Effector memory CD4-positive, alpha-beta T cell (primary cell): Measurements from ENCODE around the gene CDH18.
"Not testable (repeated sequence)": the region's sequence is repeated elsewhere in the genome, so short reads cannot be mapped to it uniquely, and the experiment has no call there.

Source experiments
- DNase-seq, 3 donors: peaks; one replicate each; pipeline ENCODE4 v3.0.0-alpha.2; 2020
- H3K27ac ChIP-seq: 2 replicates; pipeline ENCODE4 v1.7.0; 2013; ENCODE audit warnings: mild to moderate bottlenecking, low read length, moderate library complexity; ENCODE audit not compliant: insufficient read depth, poor library complexity, severe bottlenecking
- H3K27me3 ChIP-seq: replicated peaks from 2 replicates; pipeline ENCODE4 v1.7.0; 2013; ENCODE audit warnings: mild to moderate bottlenecking, low read length; ENCODE audit not compliant: insufficient read depth, control insufficient read depth, poor library complexity, severe bottlenecking
- H3K36me3 ChIP-seq: 2 replicates; pipeline ENCODE4 v1.7.0; 2013; ENCODE audit warnings: mild to moderate bottlenecking, low read length, moderate library complexity; ENCODE audit not compliant: control insufficient read depth, insufficient read depth
- H3K4me1 ChIP-seq: 2 replicates; pipeline ENCODE4 v1.7.0; 2013; ENCODE audit warnings: low read length, mild to moderate bottlenecking; ENCODE audit not compliant: control insufficient read depth, insufficient read depth, poor library complexity, severe bottlenecking
- H3K4me3 ChIP-seq: 2 replicates; pipeline ENCODE4 v1.7.0; 2013; ENCODE audit warnings: low read length, low read depth, mild to moderate bottlenecking; ENCODE audit not compliant: insufficient read depth, poor library complexity, severe bottlenecking
- H3K9me3 ChIP-seq: 2 replicates; pipeline ENCODE4 v1.7.0; 2013; ENCODE audit warnings: mild to moderate bottlenecking, low read length, moderate library complexity; ENCODE audit not compliant: control insufficient read depth

The CDH18 gene

GRCh38 chr5:19835442-19835841 is 152.6 kb downstream of the CDH18 start:
- Histone ChIP-seq H3K27ac (no peak overlapping the region), H3K36me3 (no peaks in the 10 kb centered on the region), H3K27me3 (no peaks in the 10 kb centered on the region), H3K4me3 (no peak overlapping the region), H3K9me3 (no peaks in the 10 kb centered on the region), H3K4me1 (no peaks in the 10 kb centered on the region)
- DNase-seq, result no peak

DNA sequence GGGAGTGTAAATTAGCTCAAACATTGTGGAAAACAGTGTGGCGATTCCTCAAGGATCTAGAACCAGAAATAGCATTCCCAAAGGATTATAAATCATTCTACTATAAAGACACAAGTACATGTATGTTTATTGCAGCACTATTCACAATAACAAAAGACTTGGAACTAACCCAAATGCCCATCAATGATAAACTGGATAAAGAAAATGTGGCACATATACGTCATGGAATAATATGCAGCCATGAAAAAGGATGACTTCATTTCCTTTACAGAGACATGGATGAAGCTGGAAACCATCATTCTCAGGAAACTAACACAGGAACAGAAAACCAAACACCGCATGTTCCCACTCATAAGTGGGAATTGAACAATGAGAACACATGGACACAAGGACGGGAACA is 175.3 kb downstream of the CDH18 start:
- H3K27me3 ChIP-seq, H3K27ac ChIP-seq, H3K9me3 ChIP-seq, DNase-seq, H3K4me3 ChIP-seq, H3K36me3 ChIP-seq, H3K4me1 ChIP-seq: not testable (repeated sequence)

- Histone ChIP-seq H3K4me1 (no peaks in the 10 kb centered on the region), H3K36me3 (no peaks in the 10 kb centered on the region), H3K4me3 (no peak overlapping the region), H3K27ac (no peak overlapping the region), H3K9me3 (no peaks in the 10 kb centered on the region), H3K27me3 (no peaks in the 10 kb centered on the region)
- DNase-seq, result no peak
Measured at GRCh38 chr5:19806756-19807155, 181.2 kb downstream of the CDH18 start.

DNA sequence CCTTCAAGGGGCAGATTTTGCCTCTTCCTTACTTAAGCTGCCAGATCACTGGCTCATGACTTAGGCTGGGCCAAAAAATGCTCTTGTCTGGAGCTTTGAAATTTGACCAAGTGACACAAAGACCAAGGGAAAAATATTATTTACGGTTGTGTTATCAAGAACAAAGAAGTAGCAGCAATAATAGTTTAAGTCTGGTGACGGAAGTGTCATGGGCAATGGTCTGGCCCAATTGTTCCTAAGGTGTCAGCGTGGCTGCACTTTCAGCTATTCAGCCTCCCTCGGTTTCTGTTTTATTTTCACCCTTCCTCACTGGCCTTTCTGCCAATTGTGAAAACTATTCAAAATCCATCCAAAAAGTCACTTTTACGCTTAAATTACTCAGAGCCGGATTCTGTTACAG is 185.3 kb downstream of the CDH18 start:
- Histone ChIP-seq H3K27ac (no peak overlapping the region), H3K4me3 (no peak overlapping the region), H3K36me3 (no peaks in the 10 kb centered on the region), H3K4me1 (no peaks in the 10 kb centered on the region), H3K9me3 (no peaks in the 10 kb centered on the region), H3K27me3 (no peaks in the 10 kb centered on the region)
- no peak for DNase-seq

DNA sequence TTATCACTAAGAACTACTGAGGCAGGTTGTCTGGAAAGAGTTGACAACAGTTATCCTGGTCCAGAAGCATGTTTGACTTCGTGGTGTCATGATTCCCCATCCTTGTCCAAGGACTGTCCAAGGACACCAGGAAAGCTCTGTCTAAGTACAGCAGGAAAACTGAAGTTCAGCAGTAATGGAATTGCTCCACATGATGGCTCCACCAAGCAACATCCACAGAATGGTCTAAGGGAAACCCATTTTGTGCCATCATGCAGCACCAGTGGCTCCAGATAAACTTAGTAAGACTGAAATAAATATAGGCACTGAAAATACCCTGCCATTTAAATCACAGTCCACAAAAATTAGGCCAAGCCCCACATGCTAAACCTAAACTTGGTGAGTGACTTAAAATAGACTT is 192.8 kb downstream of the CDH18 start:
- no peaks in the 10 kb centered on the region for H3K36me3 ChIP-seq
- no peaks in the 10 kb centered on the region for H3K27me3 ChIP-seq
- no peak for DNase-seq
- H3K27ac ChIP-seq, result no peak overlapping the region
- no peaks in the 10 kb centered on the region for H3K9me3 ChIP-seq
- H3K4me3 ChIP-seq, result no peak overlapping the region
- no peaks in the 10 kb centered on the region for H3K4me1 ChIP-seq

GRCh38 chr5:19790829-19791466 is 197.1 kb downstream of the CDH18 start:
- H3K36me3 ChIP-seq, result no peaks in the 10 kb centered on the region
- no peak for DNase-seq
- H3K4me1 ChIP-seq, result no peaks in the 10 kb centered on the region

GRCh38 chr5:19782566-19782965 is 205.4 kb downstream of the CDH18 start:
- no peak overlapping the region for H3K27ac ChIP-seq
- H3K9me3 ChIP-seq, result no peaks in the 10 kb centered on the region
- H3K36me3 ChIP-seq, result no peaks in the 10 kb centered on the region
- H3K27me3 ChIP-seq, result no peaks in the 10 kb centered on the region
- H3K4me1 ChIP-seq, result no peaks in the 10 kb centered on the region
- no peak for DNase-seq
- no peak overlapping the region for H3K4me3 ChIP-seq

More at GRCh38 chr5:19790829-19791466, 197.1 kb downstream of the CDH18 start:
- Histone ChIP-seq H3K9me3 (no peaks in the 10 kb centered on the region), H3K4me3 (no peak overlapping the region), H3K27ac (no peak overlapping the region), H3K27me3 (no peaks in the 10 kb centered on the region)

- H3K4me1 ChIP-seq, result no peaks in the 10 kb centered on the region
- H3K27ac ChIP-seq, result no peak overlapping the region
- no peak for DNase-seq
- H3K27me3 ChIP-seq, result no peaks in the 10 kb centered on the region
- H3K4me3 ChIP-seq, result no peak overlapping the region
- no peaks in the 10 kb centered on the region for H3K9me3 ChIP-seq
- H3K36me3 ChIP-seq, result no peaks in the 10 kb centered on the region
Measured at GRCh38 chr5:19777363-19777762, 210.6 kb downstream of the CDH18 start.

GRCh38 chr5:19776886-19777285 is 211.1 kb downstream of the CDH18 start:
- not testable (repeated sequence) for H3K27ac ChIP-seq, H3K4me3 ChIP-seq, H3K4me1 ChIP-seq, H3K27me3 ChIP-seq, DNase-seq, H3K36me3 ChIP-seq, H3K9me3 ChIP-seq

DNA sequence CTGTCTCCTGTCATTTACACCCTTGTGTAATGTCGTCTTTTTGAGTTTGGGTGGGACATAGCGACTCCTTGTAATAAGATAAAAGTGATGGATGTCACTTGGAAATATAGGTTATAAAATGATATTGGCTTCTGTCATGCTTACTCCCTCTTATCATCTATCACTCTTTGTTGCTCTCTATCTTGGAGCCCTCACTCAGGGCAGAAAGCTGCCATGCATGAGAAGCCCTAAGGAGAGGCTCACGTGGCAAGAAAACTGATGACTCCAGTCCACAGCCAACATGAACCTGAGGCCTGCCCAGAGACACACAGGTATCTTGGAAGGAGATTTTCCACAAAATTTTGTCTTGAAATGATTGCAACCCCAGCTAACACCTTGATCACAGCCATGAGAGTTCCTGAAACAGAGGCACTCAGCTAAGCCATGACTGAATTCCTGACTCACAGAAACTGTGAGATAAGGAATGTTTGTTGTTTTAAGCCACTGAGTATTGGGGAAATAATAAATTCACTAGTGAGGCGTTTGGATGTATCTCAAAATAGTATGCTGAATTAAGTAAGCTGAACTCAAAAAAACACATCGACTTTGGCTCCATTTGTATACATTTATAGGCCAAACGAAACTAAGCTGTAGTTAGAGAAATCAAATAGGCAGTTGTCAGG is 216.7 kb downstream of the CDH18 start:
- Histone ChIP-seq H3K4me3 (no peak overlapping the region), H3K27me3 (no peaks in the 10 kb centered on the region), H3K4me1 (no peaks in the 10 kb centered on the region), H3K9me3 (no peaks in the 10 kb centered on the region), H3K27ac (no peak overlapping the region), H3K36me3 (no peaks in the 10 kb centered on the region)
- no peak for DNase-seq
